WERI-Rb-1 (cell line): Measurements from ENCODE around the gene TMPRSS5.
"Not testable (repeated sequence)": the region's sequence is repeated elsewhere in the genome, so short reads cannot be mapped to it uniquely, and the experiment has no call there.

Experiments used
- DNase-seq: peaks from one replicate; pipeline ENCODE4 v3.0.0-alpha.2; 2020
- H3K27ac ChIP-seq: fragments of 250-450 bp; sonication (Bioruptor Pico); 2 replicates; pipeline ENCODE4 v1.5.1; 2020; ENCODE audit warnings: mild to moderate bottlenecking, moderate library complexity
- H3K27me3 ChIP-seq: fragments of 250-450 bp; sonication (Bioruptor Pico); 2 replicates; pipeline ENCODE4 v1.5.1; 2021; ENCODE audit warnings: mild to moderate bottlenecking, low read depth, moderate library complexity; ENCODE audit not compliant: insufficient read depth, severe bottlenecking
- H3K36me3 ChIP-seq: fragments of 250-450 bp; sonication (Bioruptor Pico); 2 replicates; pipeline ENCODE4 v1.5.1; 2020; ENCODE audit warnings: mild to moderate bottlenecking, moderate library complexity
- H3K4me3 ChIP-seq: 2 replicates; pipeline ENCODE4 v1.5.1; 2011; ENCODE audit warnings: low read depth, mild to moderate bottlenecking, control low read depth, low read length
- H3K9me3 ChIP-seq: fragments of 250-450 bp; sonication (Bioruptor Pico); 2 replicates; pipeline ENCODE4 v1.5.1; 2021; ENCODE audit warnings: mild to moderate bottlenecking, moderate library complexity; ENCODE audit not compliant: severe bottlenecking
- TF ChIP-seq, protein P1 (sequence below): IDR thresholded peaks from 2 replicates; pipeline ENCODE4 v1.5.1; 2011; ENCODE audit warnings: low read depth, mild to moderate bottlenecking, control low read depth, inconsistent platforms, low read length

TMPRSS5 gene

DNA sequence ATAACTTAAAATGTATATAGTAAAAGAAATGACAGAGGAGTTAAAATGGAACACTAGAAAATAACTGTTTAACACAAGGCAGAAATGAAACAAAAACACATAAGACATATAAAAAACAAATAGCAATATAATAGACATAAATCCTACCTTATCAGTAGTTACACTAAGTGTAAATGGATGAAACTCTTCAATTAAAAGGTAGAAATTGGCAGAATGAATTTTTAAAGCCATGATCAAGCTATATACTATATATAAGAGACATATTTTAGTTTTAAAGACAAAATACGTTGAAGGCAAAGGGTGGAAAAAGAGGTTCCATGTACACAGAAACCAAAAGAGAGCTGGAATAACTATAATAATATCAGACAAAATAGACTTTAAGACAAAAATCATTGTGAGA is 4.9 kb upstream of the TMPRSS5 start:
- no peaks in the 10 kb centered on the region for H3K27me3 ChIP-seq
- no peak for DNase-seq
- TF ChIP-seq, protein P1, sequence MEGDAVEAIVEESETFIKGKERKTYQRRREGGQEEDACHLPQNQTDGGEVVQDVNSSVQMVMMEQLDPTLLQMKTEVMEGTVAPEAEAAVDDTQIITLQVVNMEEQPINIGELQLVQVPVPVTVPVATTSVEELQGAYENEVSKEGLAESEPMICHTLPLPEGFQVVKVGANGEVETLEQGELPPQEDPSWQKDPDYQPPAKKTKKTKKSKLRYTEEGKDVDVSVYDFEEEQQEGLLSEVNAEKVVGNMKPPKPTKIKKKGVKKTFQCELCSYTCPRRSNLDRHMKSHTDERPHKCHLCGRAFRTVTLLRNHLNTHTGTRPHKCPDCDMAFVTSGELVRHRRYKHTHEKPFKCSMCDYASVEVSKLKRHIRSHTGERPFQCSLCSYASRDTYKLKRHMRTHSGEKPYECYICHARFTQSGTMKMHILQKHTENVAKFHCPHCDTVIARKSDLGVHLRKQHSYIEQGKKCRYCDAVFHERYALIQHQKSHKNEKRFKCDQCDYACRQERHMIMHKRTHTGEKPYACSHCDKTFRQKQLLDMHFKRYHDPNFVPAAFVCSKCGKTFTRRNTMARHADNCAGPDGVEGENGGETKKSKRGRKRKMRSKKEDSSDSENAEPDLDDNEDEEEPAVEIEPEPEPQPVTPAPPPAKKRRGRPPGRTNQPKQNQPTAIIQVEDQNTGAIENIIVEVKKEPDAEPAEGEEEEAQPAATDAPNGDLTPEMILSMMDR, result no peak
- no peaks in the 10 kb centered on the region for H3K36me3 ChIP-seq
- no peak overlapping the region for H3K4me3 ChIP-seq
- no peak overlapping the region for H3K27ac ChIP-seq
- peaks cover 9% of the 10 kb centered on the region for H3K9me3 ChIP-seq

DNA sequence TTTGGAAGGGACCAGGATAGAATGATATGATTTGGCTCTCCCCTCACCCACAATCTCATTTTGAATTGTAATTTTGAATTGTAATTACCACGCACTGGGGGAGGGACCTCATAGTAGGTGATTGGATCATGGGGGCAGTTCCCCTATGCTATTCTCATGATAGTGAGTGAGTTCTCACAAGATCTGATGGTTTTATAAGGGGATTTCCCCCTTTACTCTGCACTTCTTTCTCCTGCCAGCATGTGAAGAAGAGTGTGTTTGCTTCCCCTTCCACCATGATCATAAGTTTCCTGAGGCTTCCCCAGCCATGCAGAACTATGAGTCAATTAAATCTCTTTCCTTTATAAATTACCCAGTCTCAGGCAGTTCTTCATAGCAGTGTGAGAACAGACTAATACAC is 2.6 kb downstream of the TMPRSS5 start:
- H3K36me3 ChIP-seq, H3K27ac ChIP-seq, DNase-seq, H3K4me3 ChIP-seq, H3K9me3 ChIP-seq, H3K27me3 ChIP-seq: not testable (repeated sequence)

DNA sequence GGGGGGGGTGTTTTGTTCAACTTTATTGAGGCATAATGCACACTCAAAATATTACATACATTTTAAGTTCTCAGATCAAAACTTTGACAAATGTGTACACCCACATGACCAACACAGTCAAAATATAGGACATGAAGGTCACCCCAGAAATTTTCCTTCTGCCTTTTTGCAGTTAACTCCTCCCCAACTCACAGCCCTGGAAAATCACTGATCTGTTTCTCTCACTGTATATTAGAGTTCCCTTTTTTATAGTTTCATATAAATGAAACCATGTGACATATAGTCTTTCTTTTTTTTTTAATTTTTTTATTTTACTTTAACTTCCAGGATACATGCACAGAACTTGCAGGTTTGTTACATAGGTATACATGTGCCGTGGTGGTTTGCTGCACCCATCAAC is 4.6 kb downstream of the TMPRSS5 start:
- Histone ChIP-seq H3K36me3 (no peaks in the 10 kb centered on the region), H3K9me3 (no peaks in the 10 kb centered on the region), H3K27ac (no peak overlapping the region), H3K4me3 (no peak overlapping the region), H3K27me3 (no peaks in the 10 kb centered on the region)
- TF ChIP-seq, protein P1, result no peak
- no peak for DNase-seq

DNA sequence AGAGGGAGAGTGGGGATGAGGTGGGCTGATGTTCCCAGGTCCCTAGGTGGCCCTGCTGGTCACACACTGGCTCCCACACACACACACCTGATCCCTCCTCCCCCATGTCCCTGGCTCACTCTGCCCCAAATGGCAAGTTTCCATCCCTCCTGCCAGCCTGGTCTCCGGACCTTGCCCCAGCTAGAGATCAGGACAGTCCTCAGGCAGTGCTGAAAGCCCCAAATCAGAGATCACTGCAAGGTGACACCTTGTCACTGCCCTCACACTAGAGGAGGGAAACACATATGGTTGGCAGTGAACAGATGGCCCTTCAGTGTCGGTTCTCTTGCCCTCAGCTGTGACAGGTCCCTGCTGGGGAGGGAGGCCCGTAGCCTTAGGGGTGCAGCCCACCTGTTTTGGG is 7.6 kb downstream of the TMPRSS5 start:
- Histone ChIP-seq H3K27ac (peak overlapping the region; percentile 37), H3K36me3 (no peaks in the 10 kb centered on the region), H3K27me3 (no peaks in the 10 kb centered on the region), H3K9me3 (no peaks in the 10 kb centered on the region), H3K4me3 (no peak overlapping the region)
- DNase-seq, result peak; percentile 62
- TF ChIP-seq, protein P1, result no peak

DNA sequence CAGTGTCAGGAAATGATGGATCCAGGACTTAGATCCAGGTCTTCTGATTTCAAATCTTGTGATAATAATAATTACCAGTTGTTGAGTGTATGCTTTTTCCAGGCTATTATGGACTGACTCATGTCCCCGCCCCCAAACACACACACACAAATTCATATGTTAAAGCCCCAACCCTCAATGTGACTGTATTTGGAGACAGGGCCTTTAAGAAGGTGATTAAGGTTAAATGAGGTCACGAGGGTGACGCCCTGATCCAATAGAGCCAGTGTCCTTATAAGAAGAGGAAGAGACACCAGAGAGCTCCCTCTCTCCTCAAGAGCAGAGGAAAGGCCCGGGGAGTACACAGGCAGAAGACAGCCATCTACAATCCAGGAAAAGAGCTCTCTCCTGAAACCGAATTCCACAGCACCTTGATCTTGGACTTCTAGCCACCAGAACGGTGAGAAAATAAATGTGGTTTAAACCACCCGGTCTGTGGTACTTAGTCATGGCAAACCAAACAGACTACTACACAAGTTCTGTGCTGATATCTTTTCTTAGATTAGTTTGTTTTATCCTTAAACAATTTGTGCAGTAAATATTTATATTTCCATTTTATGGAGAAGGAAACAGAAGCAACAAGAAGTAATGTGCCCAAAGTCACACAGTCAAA is 8.2 kb downstream of the TMPRSS5 start:
- peak overlapping the region; percentile 37; the same call in 1 of the 2 replicates for H3K27ac ChIP-seq
- DNase-seq, result no peak
- no peaks in the 10 kb centered on the region for H3K27me3 ChIP-seq
- no peak overlapping the region for H3K4me3 ChIP-seq
- H3K36me3 ChIP-seq, result no peaks in the 10 kb centered on the region
- no peaks in the 10 kb centered on the region for H3K9me3 ChIP-seq
- TF ChIP-seq, protein P1, result no peak

DNA sequence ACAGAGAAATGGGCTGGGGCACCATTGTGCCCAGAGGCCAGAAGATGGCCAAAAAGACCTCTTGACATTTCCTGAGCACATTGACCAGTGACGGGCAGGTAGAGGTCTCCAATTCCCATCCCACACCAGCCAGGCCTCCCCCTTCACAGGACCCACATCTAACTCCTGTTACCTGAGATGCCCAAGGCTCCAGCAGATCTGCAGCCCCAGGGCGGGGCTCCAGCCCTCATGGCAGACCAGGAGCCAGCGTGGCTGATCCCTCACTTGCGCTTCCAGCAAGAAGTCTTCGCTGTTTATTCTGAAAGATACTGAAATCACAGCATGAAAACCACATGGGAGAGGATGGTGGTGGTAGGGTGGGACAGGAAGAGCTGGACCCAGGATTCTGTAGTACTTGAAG is 9.0 kb downstream of the TMPRSS5 start:
- Histone ChIP-seq H3K27ac (no peak overlapping the region), H3K4me3 (no peak overlapping the region), H3K9me3 (no peaks in the 10 kb centered on the region), H3K27me3 (no peaks in the 10 kb centered on the region), H3K36me3 (no peaks in the 10 kb centered on the region)
- DNase-seq, result no peak
- TF ChIP-seq, protein P1, result no peak
